ENCODE measurements around the gene DYRK1A.

GRCh38 chr21:37385179-37385765, 18.7 kb downstream of the DYRK1A start:
- no peak for TF ChIP-seq RBBP5 (conservative IDR thresholded peaks at IDR 0.05)
- no peak for TF ChIP-seq ZZZ3 (IDR thresholded peaks at IDR 0.05; ENCODE audit: control insufficient read depth, insufficient read length, low read depth)

All from GM12878 (cell line).